NCI-H187 treated with DMSO at 0.1 percent for 48 hours (cell line): ENCODE measurements around the gene ARHGEF17.
"Not testable (repeated sequence)": the region's sequence is repeated elsewhere in the genome, so short reads cannot be mapped to it uniquely, and the experiment has no call there.

Experiments
- DNase-seq: peaks from one replicate; lab custom pipeline; 2025; lab: John Stamatoyannopoulos, UW

Gene ARHGEF17

GRCh38 chr11:73308003-73308960, at the start of gene ARHGEF17:
ARHGEF17 (plus strand) TSS chr11:73308276; CDS start chr11:73308639, 363 bp downstream.
- peak; percentile 17 for DNase-seq

GRCh38 chr11:73259406-73260126, 48.5 kb upstream of the ARHGEF17 start:
- no peak for DNase-seq

GRCh38 chr11:73260127-73260457, 48.0 kb upstream of the ARHGEF17 start:
- DNase-seq: no peak

GRCh38 chr11:73262851-73263495, 45.1 kb upstream of the ARHGEF17 start:
- no peak for DNase-seq

GRCh38 chr11:73263640-73264039, 44.4 kb upstream of the ARHGEF17 start:
- no peak for DNase-seq

- no peak for DNase-seq
Observed at GRCh38 chr11:73265278-73265810, 42.7 kb upstream of the ARHGEF17 start.

- DNase-seq: no peak
Observed at GRCh38 chr11:73265853-73266645, 42.0 kb upstream of the ARHGEF17 start.

- no peak for DNase-seq
Observed at GRCh38 chr11:73266646-73267020, 41.4 kb upstream of the ARHGEF17 start.

GRCh38 chr11:73267122-73267846, 40.8 kb upstream of the ARHGEF17 start:
- no peak for DNase-seq

GRCh38 chr11:73267906-73268540, 40.1 kb upstream of the ARHGEF17 start:
- DNase-seq: no peak

- no peak for DNase-seq
Observed at GRCh38 chr11:73268671-73269271, 39.3 kb upstream of the ARHGEF17 start.

- DNase-seq: no peak
Observed at GRCh38 chr11:73269459-73270015, 38.5 kb upstream of the ARHGEF17 start.

GRCh38 chr11:73270016-73270854, 37.8 kb upstream of the ARHGEF17 start:
- no peak for DNase-seq

GRCh38 chr11:73270855-73271477, 37.1 kb upstream of the ARHGEF17 start:
- no peak for DNase-seq

GRCh38 chr11:73271478-73271865, 36.6 kb upstream of the ARHGEF17 start:
- not testable (repeated sequence) for DNase-seq

GRCh38 chr11:73271936-73272679, 36.0 kb upstream of the ARHGEF17 start, which contains the start of gene P2RY6:
P2RY6 (plus strand) TSS chr11:73272338; CDS start chr11:73296519, 24,181 bp downstream.
- DNase-seq: no peak

- no peak for DNase-seq
Observed at GRCh38 chr11:73272680-73273038, 35.4 kb upstream of the ARHGEF17 start.
